Measurements from ENCODE around the gene HACD4.
A peak's percentile ranks its signal among the peaks of the same experiment; 100 is the strongest.

HACD4 gene, protein sequence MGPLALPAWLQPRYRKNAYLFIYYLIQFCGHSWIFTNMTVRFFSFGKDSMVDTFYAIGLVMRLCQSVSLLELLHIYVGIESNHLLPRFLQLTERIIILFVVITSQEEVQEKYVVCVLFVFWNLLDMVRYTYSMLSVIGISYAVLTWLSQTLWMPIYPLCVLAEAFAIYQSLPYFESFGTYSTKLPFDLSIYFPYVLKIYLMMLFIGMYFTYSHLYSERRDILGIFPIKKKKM

DNA sequence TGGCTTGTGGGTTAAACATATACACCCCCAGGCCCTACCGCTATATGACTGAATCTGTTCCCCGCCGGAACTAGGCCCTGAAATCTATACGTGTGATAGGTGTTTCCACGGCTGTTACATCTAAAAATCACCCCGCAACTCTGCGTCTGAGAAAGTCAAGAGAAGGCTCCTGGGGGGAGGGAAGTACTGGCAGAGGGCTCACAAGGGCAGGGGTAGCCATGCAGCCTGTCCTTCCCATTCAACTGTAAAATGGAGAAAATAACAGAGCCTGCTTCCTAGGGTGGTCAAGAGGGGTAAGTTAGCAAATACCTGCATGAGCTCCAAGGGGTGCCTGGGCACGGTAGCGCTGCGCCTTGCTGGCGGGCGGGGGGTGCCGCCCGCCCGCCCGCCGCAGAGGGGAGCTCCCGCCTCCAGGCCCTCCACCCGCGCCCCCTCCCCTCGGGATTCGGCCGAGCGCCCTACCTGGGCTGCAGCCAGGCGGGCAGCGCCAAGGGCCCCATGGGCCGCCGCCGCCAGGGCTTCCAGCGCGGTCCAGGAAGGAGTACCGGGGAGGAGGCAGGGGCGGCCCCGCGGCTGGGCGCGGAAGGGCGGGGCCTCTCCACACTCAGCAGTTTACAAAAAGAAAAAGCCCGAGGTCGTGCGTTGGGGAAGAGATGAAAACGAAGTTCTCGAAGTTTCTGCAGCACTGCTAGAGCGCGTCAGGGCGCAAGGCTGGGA, at the start of gene HACD4:
Gene HACD4, minus strand, starts transcription at position 550 of the 717 bp plus-strand sequence. Its CDS starts 50 bp downstream, at position 500.
- peak; percentile 69 to 77 for DNase-seq

DNA sequence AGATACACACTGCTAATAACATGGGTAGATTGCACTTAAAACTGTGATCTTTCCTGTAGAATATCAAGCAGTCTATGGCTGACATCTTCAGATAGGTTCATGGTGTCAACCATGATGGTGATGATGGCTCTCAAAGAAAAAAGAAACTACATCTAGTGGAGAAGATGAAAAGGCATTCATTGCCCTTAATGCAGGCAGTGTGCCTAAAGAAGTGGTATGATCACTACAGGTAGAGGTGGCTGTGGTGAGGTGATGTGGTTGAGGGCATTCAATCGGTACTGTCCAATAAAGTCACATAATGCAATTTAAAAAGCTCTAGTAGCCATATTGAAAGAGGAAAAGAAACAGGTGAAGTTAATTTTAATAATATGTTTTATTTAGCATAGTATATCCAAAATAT, 49.4 kb upstream of the HACD4 start:
- no peak for DNase-seq

DNA sequence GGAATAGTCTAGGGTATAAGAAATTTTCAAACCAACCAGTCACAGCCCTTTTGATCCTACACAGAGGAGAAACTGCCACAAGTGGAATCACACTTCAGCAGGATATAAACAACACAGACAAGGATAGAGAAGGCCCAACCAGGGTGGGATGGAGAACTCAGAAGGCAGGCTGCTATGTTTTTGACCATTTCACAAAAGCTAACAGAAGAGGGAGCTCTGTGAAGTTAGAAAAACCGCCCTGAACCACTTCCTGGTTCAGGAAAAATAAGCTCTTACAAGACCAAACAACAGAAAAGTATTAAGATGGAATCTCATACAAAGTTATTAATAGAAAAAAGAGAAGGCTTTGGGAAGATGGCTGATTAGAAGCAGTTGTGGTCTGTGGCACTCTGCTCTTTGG, 47.3 kb upstream of the HACD4 start:
- no peak for DNase-seq

DNA sequence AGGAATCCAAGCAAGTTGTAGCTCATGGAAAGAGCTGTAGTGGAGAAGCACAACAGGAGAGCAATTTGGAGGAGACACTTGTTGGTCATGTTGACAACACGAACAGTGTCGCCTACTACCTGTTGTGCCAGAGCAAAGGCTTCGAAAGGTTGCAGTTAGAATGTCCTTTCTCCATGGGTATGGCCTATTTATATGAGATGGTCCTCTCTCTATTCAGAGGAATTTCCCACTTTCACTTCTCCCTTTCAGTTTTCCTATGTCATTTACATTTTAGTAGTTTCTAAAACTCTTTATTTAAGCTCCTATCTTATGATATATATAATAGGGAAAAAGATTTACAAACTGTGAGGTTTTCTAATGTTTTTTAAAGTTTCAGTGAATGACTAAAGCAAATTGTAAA, 46.3 kb upstream of the HACD4 start, which contains the start of gene IFNB1:
Gene IFNB1, minus strand, starts transcription at position 162 of the 400 bp plus-strand sequence. Its CDS starts 73 bp downstream, at position 89.
- DNase-seq: no peak

DNA sequence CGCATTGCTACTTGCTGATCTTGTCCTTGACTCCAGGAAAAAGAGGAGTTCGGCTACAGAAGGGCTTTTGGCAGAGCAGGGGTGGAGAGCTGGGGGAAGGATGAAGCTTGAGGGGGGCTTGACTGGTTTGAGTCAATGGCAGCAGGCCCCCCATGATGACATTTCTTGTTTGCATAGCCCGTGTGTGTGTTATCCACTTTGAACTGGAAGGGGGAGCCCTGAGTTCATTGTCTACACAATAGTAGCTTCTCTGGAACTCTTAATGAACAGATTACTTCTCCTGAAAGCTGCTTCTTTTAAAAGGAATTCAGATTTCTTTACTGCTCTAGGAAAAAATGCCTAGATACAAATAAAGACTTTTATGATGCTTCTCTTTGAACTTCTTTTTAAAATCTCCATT, 44.0 kb upstream of the HACD4 start:
- DNase-seq: no peak

DNA sequence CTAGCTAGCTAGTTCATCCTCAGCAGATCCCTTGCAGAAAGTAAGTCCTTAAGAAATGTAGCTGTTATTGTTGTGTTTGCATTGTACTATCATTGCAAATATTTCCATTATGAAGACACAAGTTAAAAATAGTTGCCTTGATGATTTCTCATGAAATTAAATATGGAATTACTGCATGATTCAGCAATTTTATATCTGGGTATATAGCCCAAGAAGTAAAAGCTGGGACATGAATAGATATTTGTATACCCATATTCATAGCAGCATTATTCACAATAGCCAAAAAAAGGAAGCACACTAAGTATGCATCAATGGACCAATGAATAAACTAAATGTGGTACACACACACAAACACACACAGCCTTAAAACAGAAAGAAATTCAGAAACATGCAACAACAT, 39.5 kb upstream of the HACD4 start:
- DNase-seq: no peak

DNA sequence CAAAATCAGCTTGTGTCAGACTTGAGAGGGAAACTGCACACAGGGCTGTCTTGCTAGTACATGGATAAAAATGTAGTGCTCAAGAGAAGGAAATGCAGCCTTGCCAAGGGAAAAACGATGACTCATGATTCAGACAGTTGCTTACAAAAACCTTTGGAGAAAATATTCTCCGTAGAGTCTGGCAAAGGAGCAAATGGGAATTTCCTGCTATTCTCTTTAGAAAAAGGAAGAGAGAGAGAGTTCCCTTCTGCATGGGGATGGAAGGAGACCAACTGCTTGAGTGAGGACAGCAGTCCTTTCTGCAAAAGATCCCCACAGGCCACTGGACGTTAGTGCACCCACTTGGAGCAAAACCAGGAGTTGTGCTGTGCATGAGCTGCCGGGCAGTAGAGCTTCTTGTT, 38.7 kb upstream of the HACD4 start:
- no peak for DNase-seq

DNA sequence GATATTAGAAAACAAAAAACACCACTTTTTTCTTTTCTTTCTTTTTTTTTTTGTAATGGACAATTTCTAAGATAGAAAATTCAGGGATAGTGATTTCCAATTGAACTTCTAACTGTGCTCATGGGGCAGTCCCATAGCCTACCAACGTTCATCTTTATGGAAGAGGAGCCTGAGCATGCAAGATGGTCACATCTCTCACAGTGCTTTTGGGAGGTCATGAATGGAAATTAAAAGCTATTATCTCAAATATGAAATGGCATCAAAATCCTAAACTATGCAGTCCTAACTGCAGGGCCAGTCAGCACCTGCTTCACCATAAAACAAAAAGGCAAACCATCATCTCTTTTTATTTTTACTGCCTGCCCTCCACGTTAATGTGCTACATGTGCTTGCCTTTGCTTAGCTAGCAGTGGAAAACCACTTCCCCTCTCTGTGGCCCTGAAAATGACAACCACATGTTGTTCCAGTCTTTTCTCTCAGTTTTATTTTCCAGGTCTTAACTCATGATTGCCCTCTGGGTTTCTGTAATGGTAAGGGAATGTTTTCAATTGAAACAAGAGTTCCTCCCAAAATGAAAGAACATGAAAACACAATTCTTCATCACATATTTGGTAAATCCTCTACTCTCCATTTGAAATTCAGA, 29.6 kb upstream of the HACD4 start:
- DNase-seq: no peak

DNA sequence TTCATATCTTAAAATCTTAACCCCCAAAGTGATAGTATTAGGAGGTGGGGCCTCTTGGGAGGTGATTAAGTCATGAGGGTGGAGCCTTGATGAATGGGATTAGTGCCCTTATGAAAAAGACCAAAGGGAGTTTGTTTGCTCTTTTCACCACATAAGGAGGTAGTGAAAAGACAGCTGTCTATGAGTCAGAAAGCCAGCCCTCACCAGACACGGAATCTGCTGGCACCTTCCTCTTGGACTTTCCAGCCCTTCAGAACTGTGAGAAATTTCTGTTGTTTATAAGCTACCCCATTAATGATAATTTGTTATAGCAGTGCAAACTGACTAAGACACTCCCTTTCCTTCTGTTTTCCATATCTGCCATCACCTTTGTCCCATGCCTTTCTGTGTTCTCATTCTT, 25.5 kb upstream of the HACD4 start:
- no peak for DNase-seq

DNA sequence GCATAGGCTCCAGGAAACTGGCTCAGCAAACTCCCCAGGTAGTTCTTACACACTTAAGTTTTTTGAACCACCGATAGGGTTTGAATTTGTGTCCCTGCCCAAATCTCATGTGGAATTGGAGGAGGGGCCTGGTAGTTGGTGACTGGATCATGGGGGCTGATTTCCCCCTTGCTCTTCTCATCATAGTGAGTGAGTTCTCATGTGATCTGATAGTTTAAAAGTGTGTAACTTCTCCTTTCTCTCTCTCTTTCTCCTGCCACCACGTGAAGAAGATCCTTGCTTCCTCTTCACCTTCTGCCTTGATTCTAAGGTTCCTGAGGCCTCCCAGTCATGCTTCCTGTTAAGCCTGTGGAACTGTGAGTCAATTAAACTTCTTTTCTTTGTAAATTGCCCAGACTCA, 22.4 kb upstream of the HACD4 start:
- DNase-seq: no peak

DNA sequence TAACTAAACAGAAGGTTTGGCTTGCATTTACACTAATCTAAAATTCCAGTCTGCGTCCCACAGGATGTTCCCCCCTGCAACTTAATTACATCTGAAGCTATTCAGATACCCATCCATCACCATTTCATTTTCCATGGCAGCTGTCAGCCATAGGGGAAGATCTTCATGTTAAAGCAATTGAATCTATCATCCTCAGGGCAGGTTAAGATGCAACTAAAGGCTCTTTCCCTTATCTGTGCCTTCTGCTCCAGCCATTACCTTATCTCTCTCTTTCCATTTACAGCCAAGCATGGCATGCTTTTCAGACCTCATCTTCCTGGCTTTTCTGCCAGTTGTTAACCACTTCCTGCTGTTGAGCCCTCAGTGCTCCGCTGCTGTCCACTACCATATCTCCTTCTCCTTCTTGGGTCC, 15.8 kb upstream of the HACD4 start:
- DNase-seq: no peak

DNA sequence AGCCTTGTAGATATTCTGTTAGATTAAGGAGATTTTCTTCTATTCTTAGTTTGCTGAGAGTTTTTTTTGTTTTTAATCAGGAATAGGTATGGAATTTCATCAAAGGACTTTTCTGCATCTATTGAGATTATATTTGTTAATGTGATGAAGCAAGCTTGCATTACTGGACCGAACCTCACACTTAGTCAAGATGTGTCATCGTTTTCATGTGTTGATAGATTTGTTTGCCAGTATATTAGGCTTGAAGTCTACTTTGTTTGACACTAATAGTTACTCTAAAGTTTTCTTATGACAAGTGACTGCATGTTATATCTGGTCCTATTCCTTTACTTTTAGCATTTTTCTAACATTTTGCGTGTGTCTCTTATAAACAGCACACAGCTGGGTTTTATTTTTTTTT, 12.4 kb upstream of the HACD4 start:
- DNase-seq: no peak

DNA sequence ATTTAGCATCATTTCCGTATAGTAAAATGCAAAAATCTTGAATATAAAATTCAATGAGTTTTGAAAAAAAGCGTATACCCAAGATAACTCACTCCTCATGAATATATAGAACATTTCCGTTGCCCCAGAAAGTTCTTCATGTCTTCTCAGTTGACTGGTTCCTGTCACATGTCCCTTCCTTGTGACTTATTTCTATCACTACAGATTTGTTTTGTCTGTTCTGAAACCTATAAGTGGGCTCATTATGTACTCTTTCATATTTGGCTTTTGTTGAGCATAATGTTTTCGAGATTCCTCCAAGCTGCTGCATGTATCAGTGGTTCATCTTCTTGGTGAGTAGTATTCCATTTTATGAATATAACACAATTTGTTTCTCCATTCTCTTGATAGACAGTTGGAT, 11.0 kb upstream of the HACD4 start:
- no peak for DNase-seq

DNA sequence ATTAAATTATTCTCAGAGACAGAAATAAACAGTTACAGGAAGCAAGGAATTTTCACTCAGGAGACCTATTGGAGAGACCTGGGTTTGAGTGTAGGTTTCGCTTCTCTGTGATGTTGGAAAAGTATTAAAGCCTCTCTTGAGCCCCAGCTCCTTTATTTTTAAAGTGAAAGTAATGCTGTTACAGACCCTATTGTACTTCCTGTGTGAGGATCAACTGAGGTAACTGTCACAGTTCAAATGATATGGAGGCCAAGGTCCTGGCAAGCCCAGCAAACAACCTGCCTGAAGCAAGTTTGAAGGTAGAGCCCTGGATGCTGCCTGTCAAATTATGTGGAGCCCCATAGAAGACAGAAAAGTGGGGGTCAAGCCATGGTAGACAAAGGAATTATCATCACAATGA, 7.9 kb upstream of the HACD4 start:
- no peak for DNase-seq

DNA sequence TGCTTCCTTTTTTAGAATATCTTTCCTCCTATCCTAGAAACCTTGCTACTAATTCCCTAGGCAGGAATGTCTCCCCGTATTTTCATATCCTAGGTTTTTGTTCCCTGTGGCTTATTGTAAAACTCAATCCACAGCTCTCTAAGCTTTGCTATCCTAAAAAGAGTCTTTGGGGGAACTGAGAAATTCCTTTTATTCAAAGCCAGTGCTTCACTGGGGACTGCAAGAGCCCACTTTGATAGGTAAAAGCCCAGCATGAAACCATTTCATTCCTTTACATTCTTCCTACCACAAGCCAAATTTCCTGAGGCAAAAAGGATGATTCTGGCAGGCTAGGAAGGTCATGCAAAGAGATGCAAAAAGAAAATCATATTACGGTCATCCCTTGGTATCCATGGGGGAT, 5.8 kb upstream of the HACD4 start:
- no peak for DNase-seq

DNA sequence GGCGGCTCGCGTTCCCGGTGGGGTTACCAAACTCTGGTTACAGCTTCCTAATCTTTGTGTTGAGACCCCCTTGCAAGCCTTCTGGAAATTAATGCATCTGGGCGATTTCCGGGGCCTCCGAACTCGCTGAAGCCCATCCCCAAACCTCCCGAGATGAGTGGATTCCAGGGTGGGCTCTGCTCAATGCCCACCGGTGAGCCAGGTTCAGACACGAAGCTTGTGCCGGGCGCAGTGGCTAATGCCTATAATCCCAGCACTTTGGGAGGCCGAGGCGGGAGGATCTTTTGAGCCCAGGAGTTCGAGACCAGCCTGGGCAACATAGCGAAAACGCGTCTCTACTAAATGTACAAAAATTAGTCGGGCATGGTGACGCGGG, 356 bp upstream of the HACD4 start:
- DNase-seq: no peak

DNA sequence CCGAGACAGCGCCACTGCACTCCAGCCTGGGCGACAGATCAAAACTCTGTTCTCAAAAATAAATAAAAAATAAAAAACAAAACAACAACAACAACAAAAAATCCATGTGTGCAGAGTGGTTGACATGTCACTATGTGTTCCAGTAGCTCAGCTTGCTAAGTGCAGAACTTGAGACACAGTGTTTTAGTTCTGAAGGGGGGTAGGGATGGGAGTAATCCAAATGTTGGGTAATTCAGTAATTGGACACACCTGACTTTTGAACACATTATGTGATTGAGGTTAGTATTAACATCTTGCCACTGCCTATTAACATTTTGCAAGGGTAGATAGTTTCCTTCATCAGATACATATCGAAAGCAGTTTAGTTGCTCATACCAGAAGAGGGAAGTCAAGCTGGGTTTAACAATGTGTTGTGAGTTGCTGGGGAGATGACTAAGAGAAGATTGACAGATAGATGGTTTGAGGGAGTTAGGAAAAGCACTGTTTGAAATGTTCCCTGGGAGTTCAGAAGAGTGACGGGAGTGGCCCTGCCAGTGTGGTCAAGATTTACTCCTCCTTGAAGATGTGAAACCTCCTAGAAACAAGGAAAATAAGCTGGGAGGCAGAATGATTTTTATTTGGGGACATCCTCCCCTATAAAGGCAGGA, 928 bp downstream of the HACD4 start:
- peak in 1 of 2 experiments; percentile 56 for DNase-seq

DNA sequence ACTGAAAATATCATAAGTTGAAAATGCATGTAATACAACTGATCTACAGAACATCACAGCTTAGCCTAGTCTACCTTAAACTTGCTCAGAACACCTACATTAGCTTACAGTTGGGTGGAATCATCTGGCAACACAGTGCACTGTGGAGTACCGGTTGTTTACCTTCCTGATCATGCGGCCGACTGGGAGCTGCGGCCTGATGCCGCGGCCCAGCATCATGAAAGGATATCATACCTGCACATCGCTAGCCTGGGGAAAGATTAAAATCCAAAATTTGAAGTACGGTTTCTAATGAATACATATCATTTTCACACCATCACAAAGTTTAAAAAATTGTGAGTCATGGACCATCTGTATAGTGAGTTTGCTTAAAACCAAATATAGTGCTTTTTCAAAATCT, 1.8 kb downstream of the HACD4 start:
- DNase-seq: no peak

DNA sequence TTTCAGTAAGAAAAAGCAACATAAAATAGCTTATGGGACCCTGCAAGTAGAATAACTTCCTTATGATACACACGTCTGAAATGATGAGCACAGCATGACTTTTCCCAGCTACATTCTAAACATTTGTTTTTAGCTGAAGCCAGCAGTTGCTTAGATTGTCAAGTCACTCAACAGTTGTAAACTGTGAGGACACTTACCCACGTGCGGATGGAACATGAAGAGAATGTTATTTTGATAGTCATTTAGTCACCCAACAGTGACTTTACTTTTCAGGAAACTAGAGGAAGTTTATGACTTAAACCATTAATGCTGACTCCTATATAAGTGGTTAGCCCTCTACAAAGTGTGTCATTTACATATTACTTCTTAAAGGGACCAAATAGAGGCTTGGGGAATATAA, 3.0 kb downstream of the HACD4 start:
- DNase-seq: no peak

DNA sequence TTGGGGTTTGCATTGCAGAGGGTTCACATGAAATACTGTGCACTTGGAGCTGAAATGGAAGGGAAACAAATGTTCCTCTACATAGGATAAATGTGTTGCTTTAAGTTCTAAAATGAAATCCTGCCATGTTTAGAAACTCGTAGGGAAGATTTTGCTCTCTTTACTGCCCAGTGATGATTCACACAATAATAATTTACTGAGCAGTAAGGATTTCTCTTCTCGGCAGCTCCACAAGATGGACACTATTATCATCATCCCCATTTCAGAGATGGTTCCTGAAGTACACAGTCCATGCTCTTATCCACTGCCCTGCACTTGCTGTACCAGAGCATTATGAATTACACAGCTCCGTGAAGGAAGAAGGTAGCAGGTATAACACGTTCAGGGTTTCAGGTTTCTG, 4.1 kb downstream of the HACD4 start:
- no peak for DNase-seq

DNA sequence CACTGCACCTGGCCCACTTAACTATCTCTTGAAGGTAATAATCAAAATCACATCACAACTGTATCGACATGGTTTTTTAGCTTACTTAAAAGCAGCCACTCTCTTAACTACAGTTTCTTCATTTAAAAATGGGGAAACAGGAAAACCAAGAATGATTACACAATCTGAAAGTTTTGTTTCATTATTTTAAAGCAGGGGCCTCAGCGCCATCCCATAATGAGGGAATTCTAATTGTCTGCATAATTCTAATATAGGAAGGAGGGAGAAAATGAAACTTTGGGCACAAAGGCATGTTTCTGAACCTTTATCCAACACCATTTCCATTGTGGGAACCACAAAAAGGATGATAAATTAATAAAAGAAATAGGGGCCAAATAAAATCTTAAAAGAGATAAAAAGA, 7.6 kb downstream of the HACD4 start:
- DNase-seq: no peak

DNA sequence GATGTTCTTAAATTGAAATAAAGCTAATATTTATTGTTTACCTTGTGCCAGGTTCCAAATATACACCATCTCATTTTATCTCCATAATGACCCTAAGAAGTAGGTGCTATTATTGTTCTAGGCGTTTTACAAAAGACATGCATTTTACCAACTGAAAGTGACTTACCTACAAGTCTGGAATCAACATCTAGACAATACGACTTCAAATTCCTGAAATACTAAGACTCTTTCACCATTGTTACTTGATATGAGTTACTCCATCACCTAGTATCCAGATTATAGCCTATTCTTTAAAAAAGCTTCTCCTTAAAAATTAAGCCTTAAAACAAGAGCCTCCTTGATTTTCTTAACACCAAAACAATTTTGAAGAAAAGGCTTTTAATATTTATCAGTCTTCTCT, 13.3 kb downstream of the HACD4 start:
- no peak for DNase-seq

DNA sequence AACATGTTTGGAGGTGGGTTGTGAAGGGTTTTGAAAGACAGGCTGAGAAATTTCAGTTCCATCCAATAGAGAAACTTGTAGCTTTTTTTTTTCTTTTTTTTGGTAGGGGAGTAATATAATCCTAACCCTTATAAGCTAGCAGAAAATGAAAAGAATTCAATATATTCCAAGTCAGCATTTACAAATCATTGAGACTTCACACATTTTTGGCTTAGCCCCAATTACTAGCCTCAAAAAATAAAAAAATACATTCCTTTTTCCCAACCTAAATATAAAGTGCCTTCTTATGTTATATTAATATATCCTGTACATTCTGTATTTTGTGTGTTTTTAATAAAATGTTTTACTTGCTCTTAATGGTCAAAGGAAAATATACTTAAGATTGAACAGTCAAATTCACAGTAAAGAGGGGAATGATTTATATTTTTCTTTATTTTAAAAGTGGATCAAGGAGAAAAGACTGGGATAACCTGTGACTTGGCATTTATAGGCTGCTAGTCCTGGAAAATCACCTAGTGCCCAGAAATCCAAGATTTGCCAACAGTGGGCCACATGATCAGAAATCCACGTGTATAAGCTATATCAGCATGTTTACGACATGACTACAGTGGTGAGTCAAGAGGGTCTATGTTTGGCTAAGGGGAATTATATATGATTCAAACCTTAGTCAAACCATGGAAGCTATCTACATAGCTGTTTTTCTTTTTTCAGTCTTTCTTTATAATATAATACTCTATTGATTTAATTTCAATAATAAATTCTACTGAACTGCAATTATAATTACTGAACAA, 14.5 kb downstream of the HACD4 start:
- DNase-seq: no peak

All from activated T-cell treated with anti-CD3 and anti-CD28 coated beads, Interleukin-2, amount 50 U/mL, for 48 hours (primary cell).